Neural cell (in vitro differentiated cells): ENCODE measurements around the gene AFDN.

ENCODE experiments used
- CTCF ChIP-seq: fragments of 450-650 bp; IDR thresholded peaks from 2 replicates; pipeline ENCODE4 v1.5.1; 2014; ENCODE audit warnings: antibody characterized with exemption, mild to moderate bottlenecking, moderate library complexity; ENCODE audit not compliant: poor library complexity, severe bottlenecking
- EZH2 ChIP-seq: fragments of 200-600, 300-800 bp; shearing (Covaris generic), sonication (generic); IDR thresholded peaks from 2 replicates; pipeline ENCODE4 v1.6.1; 2014; ENCODE audit warnings: antibody characterized with exemption, low read length, borderline replicate concordance, mild to moderate bottlenecking; ENCODE audit not compliant: insufficient read depth, poor library complexity, severe bottlenecking
- POLR2AphosphoS5 ChIP-seq: IDR thresholded peaks from 2 replicates; pipeline ENCODE4 v1.6.1; 2012
- RAD21 ChIP-seq: fragments of 450-650 bp; conservative IDR thresholded peaks from 2 replicates; pipeline ENCODE4 v1.6.1; 2014; ENCODE audit warnings: antibody characterized with exemption, mild to moderate bottlenecking, moderate library complexity

DNA sequence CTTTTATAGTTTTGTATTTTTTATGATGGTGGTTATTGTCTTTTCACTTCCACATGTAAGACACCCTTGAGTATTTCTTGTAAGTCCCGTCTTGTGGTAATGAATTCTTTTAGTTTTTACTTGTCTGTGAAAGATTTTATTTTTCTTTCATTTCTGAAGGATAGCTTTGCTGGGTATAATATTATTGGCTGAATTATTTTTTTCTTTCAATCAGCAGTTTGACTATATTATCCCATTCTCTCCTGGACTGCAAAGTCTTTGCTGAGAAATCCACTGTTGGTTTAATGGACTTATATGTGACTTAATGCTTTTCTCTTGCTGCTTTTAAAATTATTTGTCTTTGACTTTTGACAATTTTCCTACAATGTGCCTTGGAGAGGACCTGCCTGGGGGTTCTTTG lies 184.6 kb downstream of the AFDN start:
- no peak for TF ChIP-seq POLR2AphosphoS5
- TF ChIP-seq CTCF: no peak
- no peak for TF ChIP-seq EZH2
- no peak for TF ChIP-seq RAD21
